ENCODE data around the gene KCNK5.

DNA sequence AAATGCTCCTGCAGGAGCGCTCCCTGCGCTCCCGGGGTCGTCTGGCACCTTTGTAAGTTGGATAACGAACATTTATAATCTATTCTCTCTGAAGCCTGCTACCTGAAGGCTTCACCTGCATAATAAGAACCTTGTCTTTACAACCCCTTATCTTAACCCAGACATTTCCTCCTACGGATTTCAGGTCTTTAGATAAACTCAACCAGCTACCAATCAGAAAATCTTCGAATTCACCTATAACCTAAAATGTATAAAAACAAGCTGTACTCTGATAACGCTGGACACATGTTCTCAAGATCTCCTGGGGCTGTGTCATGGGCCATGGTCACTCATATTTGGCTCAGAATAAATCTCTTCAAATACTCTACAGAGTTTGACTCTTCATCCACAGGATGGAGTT lies 4.1 kb upstream of the KCNK5 start:
- TF ChIP-seq POLR2A (IDR thresholded peaks at IDR 0.05) = no peak
- TF ChIP-seq, protein P1, sequence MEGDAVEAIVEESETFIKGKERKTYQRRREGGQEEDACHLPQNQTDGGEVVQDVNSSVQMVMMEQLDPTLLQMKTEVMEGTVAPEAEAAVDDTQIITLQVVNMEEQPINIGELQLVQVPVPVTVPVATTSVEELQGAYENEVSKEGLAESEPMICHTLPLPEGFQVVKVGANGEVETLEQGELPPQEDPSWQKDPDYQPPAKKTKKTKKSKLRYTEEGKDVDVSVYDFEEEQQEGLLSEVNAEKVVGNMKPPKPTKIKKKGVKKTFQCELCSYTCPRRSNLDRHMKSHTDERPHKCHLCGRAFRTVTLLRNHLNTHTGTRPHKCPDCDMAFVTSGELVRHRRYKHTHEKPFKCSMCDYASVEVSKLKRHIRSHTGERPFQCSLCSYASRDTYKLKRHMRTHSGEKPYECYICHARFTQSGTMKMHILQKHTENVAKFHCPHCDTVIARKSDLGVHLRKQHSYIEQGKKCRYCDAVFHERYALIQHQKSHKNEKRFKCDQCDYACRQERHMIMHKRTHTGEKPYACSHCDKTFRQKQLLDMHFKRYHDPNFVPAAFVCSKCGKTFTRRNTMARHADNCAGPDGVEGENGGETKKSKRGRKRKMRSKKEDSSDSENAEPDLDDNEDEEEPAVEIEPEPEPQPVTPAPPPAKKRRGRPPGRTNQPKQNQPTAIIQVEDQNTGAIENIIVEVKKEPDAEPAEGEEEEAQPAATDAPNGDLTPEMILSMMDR (IDR thresholded peaks at IDR 0.05) = no peak
